NB4 (cell line): ENCODE data around the gene FAM53B.

ENCODE experiments used
- MYC ChIP-seq: IDR thresholded peaks from 2 replicates; pipeline ENCODE4 v1.6.1; 2011; ENCODE audit warnings: low read depth, low read length
- POLR2A ChIP-seq: IDR thresholded peaks from 2 replicates; pipeline ENCODE4 v1.6.1; 2011; ENCODE audit warnings: mild to moderate bottlenecking; ENCODE audit not compliant: insufficient read length; ENCODE audit errors: extremely low read depth
- TF ChIP-seq, protein P1 (sequence below): IDR thresholded peaks from one replicate; pipeline ENCODE4 v1.5.1; 2012; ENCODE audit warnings: low read depth, low read length
- TF ChIP-seq, protein P2 (sequence below): IDR thresholded peaks from 2 replicates; pipeline ENCODE4 v1.6.1; 2011; ENCODE audit warnings: low read depth, low read length

DNA sequence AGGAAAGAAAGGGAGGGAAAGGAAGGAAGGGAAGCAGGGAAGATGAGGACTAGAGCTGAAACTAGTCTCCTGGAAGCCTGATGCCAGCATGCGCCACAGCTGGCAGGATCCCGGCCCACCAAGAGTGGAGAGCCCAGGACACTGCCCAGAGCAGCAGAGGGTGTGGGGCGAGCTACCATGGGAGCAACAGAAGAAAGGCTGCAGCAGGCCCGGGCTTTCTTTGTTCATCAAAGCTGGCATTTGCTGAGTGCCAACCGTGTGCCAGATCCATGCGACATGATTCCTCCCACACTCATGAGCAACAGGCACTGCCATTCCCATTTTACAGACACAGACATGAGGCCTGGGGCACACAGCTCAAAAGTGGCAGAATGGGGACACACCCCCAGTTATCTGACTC lies 68.9 kb downstream of the FAM53B start:
- TF ChIP-seq, protein P1, sequence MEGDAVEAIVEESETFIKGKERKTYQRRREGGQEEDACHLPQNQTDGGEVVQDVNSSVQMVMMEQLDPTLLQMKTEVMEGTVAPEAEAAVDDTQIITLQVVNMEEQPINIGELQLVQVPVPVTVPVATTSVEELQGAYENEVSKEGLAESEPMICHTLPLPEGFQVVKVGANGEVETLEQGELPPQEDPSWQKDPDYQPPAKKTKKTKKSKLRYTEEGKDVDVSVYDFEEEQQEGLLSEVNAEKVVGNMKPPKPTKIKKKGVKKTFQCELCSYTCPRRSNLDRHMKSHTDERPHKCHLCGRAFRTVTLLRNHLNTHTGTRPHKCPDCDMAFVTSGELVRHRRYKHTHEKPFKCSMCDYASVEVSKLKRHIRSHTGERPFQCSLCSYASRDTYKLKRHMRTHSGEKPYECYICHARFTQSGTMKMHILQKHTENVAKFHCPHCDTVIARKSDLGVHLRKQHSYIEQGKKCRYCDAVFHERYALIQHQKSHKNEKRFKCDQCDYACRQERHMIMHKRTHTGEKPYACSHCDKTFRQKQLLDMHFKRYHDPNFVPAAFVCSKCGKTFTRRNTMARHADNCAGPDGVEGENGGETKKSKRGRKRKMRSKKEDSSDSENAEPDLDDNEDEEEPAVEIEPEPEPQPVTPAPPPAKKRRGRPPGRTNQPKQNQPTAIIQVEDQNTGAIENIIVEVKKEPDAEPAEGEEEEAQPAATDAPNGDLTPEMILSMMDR = no peak
- no peak for TF ChIP-seq POLR2A
- TF ChIP-seq MYC = no peak
- TF ChIP-seq, protein P2, sequence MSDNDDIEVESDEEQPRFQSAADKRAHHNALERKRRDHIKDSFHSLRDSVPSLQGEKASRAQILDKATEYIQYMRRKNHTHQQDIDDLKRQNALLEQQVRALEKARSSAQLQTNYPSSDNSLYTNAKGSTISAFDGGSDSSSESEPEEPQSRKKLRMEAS = no peak
